ENCODE data around the gene OR52N1.

Gene OR52N1

DNA sequence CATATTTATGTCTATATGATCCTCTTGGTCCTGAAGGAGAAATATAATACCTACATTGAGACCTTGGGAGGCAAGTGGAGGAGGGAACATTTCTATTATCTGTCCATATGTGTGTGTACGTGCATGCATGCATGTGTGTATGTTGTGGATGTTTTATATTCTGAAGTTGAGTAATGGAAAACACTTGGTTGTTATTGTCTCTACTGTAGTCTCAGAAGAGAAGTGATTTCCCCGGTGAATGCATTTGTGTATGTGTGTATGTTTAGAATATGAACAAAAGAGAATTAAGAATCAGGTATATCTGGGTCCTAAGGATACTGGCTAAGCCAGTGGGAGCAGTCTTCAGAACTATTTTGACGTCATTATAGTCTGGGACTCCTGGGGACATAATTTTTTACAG, at the start of gene OR52N1:
Gene OR52N1 (minus strand): TSS at position 101 of the 400 bp plus-strand sequence. CDS start 2,449 bp downstream, outside the sequence.
- no peak for DNase-seq

- DNase-seq: no peak
These were observed 46.6 kb upstream of the OR52N1 start for GRCh38 chr11:5837695-5838094.

DNA sequence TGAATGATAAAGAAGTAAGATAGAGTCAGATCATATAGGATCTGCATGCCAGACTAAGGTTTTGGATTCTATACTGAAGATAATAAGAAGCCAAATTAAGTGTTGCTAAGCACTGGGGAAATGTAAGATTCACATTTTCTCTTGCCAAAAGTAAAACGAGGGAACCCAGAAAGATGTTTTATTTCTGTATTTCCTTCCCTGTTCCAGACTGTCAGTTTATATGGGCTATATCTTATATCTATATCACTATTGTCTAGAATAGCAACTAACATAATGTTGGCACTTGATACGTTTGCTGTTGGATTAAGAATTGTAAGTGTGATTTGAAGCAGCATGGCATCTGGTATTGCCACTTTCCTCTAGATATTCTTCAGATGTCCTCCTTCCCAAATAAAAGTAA, 42.4 kb upstream of the OR52N1 start:
- no peak for DNase-seq

DNA sequence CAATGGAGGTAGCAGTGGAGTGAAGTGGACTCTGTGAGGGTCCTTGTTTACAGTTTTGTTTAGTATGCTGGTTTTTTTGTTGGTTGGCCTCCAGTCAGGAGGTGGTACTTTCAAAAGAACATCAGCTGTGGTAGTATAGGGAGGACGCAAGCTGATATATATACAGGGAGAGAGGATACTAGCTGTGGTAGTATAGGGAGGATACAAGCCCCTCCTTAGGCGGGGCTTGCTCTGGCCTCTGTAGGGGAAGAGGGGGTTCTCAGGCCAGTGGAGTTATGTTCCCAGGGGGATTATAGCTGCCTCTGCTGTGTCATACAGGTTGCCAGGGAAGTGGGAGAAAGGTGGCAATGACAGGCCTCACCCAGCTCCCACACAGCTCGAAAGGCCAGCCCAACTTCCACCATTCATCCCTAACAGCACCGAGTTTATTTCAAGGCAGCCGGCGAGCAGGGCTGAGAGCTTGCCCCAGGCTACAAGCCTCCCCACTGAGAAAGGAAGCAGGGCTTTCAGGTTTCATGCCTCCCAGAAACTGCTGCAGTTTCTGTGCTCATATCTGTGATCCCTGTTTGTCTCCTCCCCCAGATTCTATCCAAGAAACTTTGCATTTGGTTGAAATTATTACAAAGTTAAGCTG, 40.2 kb upstream of the OR52N1 start:
- DNase-seq: no peak

GRCh38 chr11:5818245-5818886, 27.3 kb upstream of the OR52N1 start:
- DNase-seq: no peak

DNA sequence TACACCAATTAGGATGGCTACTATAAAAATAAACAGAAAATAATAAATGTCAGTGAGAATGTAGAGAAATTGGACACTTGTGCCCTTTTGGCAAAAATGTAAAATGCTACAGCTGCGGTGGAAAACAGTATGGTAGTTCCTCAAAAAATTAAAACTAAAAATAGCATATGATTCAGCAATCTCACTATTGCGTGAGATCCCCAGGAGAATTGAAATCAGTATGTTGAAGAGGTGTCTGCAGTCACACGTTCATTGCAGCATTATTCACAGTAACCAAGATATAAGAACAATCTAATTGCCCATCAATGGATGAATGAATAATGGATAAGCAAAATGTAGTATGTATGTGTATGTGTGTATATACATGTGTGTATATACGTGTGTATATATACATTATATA, 24.5 kb upstream of the OR52N1 start:
- DNase-seq: peak; percentile 84

- peak; percentile 93 for DNase-seq
These were observed 19.1 kb upstream of the OR52N1 start for GRCh38 chr11:5809905-5810795.

DNA sequence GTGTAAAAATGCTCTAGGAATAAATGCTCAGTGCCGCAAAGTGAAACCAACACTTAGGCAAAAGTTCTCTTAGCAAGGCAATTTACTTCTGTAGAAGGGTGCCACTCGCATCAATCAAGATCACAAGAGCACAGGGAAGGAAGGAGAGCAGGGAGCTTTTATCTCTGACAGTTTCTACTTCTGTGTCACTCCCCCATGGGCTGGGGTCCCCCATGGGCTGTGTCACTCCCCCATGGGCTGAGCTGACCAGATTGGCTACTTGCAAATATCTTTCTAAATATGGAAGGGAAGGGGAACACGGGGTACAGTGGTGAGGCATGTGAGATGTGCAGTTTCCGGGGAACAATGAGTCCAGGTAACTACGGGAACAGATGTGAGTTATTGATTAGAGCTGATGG, 18.1 kb upstream of the OR52N1 start:
- DNase-seq: peak; percentile 54

GRCh38 chr11:5808500-5809121, 17.5 kb upstream of the OR52N1 start, which contains the start of gene OR52N2:
Gene OR52N2 (plus strand): TSS chr11:5808924. CDS start chr11:5820336, 11,412 bp downstream.
- DNase-seq: peak; percentile 92

DNA sequence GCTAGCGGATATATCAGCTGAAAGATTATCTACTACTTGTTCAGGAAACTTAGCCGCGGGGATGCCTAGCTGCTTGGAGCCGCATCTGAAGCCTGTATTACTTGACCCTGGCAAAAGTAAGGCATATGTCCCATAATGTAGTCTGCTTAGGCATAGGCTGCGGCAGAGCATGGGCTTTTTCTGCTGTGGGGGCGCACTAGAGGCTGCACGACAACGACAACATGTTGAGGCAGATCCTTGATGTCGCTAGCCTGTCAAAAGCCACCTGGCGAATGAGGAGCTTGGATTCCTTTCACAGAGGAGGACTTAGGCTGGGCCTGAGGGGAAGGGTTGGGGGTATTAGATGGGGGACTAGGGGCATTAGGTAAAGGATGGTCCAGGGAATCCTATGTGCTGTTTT, 16.5 kb upstream of the OR52N1 start:
- DNase-seq: peak; percentile 49

GRCh38 chr11:5803982-5804381, 12.9 kb upstream of the OR52N1 start:
- no peak for DNase-seq

DNA sequence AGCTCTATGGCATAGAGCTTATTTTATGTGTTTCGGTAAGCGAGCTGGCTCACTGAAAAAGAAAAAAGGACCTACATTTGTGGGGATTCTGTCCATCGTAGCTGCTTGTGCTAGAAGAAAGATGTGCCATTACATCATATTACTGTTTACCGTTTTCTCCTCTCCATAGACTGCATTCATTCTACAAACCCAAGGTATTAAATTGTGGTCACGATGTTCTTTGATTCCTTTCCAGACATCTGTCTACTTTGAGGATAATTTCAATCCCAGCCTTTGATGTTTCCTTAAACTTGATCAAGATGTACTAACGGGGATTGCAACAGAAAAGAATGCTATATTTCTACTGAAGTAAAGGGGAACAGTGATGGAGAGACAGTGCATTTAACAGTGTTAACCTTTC, 5.5 kb upstream of the OR52N1 start:
- DNase-seq: no peak

DNA sequence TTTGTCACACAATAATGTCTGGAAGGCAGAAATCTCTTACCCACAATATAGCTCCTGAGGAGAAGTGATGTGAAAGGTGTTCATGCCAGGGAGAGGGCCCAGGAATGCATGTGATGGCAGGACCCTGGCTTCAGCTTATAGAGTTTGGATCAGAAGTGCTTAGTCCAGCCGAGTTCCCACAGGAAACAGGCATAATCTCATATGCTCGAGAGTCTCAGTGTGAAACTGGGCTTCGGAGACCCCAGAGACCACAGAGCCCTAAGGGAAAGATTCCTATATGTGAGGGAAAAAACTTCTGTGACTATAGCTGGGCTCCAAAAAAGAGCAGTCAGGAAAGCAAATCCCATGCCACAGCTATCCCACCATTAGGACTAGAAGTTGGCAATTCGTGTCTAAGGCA, 7.8 kb downstream of the OR52N1 start, which contains the start of gene OR52N5:
Gene OR52N5 (minus strand): TSS at position 101 of the 400 bp plus-strand sequence. CDS start 4,721 bp downstream, outside the sequence.
- DNase-seq: no peak

GRCh38 chr11:5767056-5767455, 24.0 kb downstream of the OR52N1 start:
- no peak for DNase-seq

GRCh38 chr11:5753943-5754342, 37.1 kb downstream of the OR52N1 start, which contains the start of gene OR52N4:
Gene OR52N4 (plus strand): TSS chr11:5754243. CDS start chr11:5754741, 498 bp downstream.
- DNase-seq: no peak

DNA sequence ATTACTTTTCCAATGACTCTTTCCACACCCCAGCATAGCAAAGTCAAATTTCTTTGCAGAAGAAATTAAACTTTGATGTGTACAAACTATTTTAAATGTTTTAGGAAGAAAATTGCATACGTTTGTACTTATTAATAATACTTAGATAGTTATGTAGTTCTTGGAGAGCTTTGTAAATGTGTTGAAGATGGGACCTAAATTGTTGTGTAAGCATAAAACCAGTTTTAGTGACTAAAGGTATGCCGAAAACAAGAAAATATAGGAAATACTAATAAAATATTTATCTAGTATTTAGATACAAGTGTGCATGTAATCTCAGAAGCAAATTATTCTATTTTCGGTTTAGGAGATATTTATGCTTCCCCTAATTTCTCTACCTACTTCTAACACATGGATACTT, 41.2 kb downstream of the OR52N1 start:
- DNase-seq: no peak

GRCh38 chr11:5746614-5747013, 44.5 kb downstream of the OR52N1 start:
- DNase-seq: no peak

GRCh38 chr11:5738431-5738830, 52.6 kb downstream of the OR52N1 start:
- DNase-seq: no peak

DNA sequence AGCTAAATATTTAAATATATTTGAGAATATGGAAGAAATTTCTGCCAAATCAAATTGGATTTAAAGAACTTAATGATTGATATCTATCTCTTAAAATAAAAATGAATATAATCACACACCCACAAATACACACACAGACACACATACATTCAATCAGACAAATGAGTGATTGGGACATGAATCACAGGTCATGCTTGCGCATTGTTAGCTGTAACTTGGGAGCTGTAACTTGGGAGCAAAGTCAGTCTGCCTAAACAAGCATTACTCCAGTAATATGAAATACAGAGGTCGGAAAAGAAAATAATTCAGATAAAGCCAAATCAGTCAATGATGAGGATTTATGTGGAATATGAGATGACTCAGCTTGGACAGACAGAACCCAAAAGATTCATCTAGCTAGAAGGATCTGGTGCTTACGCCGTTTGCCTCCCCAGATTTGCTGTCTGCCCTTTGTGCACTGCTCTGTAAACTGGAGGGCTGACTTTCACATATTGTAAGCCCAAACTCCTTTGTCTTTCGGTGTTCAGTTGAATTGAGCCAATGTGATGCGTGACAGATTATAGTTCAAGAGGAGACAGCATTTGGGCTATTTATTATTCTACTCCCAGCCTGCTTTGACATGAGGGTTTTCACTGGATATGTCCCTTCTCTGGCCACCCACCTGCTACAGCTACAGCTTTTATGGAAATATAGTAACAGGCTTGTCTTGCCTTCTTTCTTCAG, 53.2 kb downstream of the OR52N1 start:
- DNase-seq: no peak

- no peak for DNase-seq
These were observed 54.0 kb downstream of the OR52N1 start for GRCh38 chr11:5737091-5737490.
